GM23248 (cell line): ENCODE results near the gene MGAT4C.

Experiments used
- EZH2 ChIP-seq: fragments of 200-600 bp; sonication (generic); IDR thresholded peaks from 2 replicates; pipeline ENCODE4 v1.6.1; 2018; ENCODE audit warnings: antibody characterized with exemption, mild to moderate bottlenecking; ENCODE audit not compliant: insufficient read depth, poor library complexity, severe bottlenecking
- EZH2phosphoT487 ChIP-seq: fragments of 200-600 bp; sonication (generic); IDR thresholded peaks from 2 replicates; pipeline ENCODE4 v1.6.1; 2018; ENCODE audit warnings: antibody characterized with exemption, moderate library complexity, mild to moderate bottlenecking, low read depth; ENCODE audit not compliant: insufficient read depth

- TF ChIP-seq EZH2, result no peak
- TF ChIP-seq EZH2phosphoT487, result no peak
Observed at GRCh38 chr12:86139671-86140070, 116.5 kb downstream of the MGAT4C start.
